Colonic mucosa (tissue), 4 donors: ENCODE data around the gene IBTK. TPM values are rescaled to one million over a fixed set of nuclear protein-coding genes. Genes with fewer than 3 reads are reported as not detected.
A peak's percentile ranks its signal among the peaks of the same experiment; 100 is the strongest.
"Not testable (repeated sequence)": the region's sequence is repeated elsewhere in the genome, so short reads cannot be mapped to it uniquely, and the experiment has no call there.

Experiments used
- DNase-seq: peaks from one replicate; pipeline ENCODE4 v3.0.0-alpha.2; 2020
- H3K27ac ChIP-seq: fragments of 200-600 bp; one replicate; pipeline ENCODE4 v1.8.0; 2021
- H3K27me3 ChIP-seq: fragments of 200-600 bp; one replicate; pipeline ENCODE4 v1.8.0; 2021
- H3K36me3 ChIP-seq: fragments of 200-600 bp; one replicate; pipeline ENCODE4 v1.8.0; 2021
- H3K4me1 ChIP-seq: fragments of 200-600 bp; one replicate; pipeline ENCODE4 v1.8.0; 2021; ENCODE audit warnings: mild to moderate bottlenecking
- H3K4me3 ChIP-seq: fragments of 200-600 bp; one replicate; pipeline ENCODE4 v1.8.0; 2021
- H3K9ac ChIP-seq, 2 donors: one replicate each; pipeline ENCODE4 v1.7.0; 2013; ENCODE audit warnings: control low read depth in 2 of 2, low read depth in 2 of 2, low read length in 2 of 2
- H3K9me3 ChIP-seq: fragments of 200-600 bp; one replicate; pipeline ENCODE4 v1.8.0; 2021
- CTCF ChIP-seq: fragments of 200-600 bp; IDR thresholded peaks from one replicate; pipeline ENCODE4 v1.8.0; 2022; ENCODE audit warnings: antibody characterized with exemption, mild to moderate bottlenecking
- intact Hi-C: fragments of 100-400 bp; cut with DNase I; formaldehyde crosslinking; loops from one replicate; pipeline ENCODE4 v1.14.1; 2022
- total RNA-seq, 2 donors: library from RNA; stranded (reverse); fragmentation: NEBNext Ultra II Directional in 1 of 2; extraction: Animal tissue kit (Norgen Biotek cat#: 25700) in 1 of 2; gene quantifications; one replicate each; pipeline ENCODE4 v1.2.1, GENCODE V29; 2021
- donor health status: healthy.
- donor health status: DM: no; HTN: no; CAD: no.
- donor health status: DM: no; HTN: no; CAD: no.

The IBTK gene
- total RNA-seq, 2 donors from 2014 or later = 37.5 to 39.8 TPM

GRCh38 chr6:82263916-82264315 lies 16.4 kb upstream of the IBTK start:
- H3K9me3 ChIP-seq = no peaks in the 10 kb centered on the region
- H3K36me3 ChIP-seq = no peaks in the 10 kb centered on the region
- H3K4me3 ChIP-seq = no peak overlapping the region
- H3K4me1 ChIP-seq = no peaks in the 10 kb centered on the region
- intact Hi-C loops = no loop called here
- TF ChIP-seq CTCF = no peak
- H3K27ac ChIP-seq = no peak overlapping the region
- no peak overlapping the region for H3K9ac ChIP-seq
- DNase-seq = no peak
- no peaks in the 10 kb centered on the region for H3K27me3 ChIP-seq

- no peak overlapping the region for H3K4me3 ChIP-seq
- no peaks in the 10 kb centered on the region for H3K27me3 ChIP-seq
- no peaks in the 10 kb centered on the region for H3K4me1 ChIP-seq
- no peak for DNase-seq
- no peak for TF ChIP-seq CTCF
- H3K9ac ChIP-seq = no peak overlapping the region
- intact Hi-C loops = no loop called here
- H3K27ac ChIP-seq = no peak overlapping the region
- no peaks in the 10 kb centered on the region for H3K9me3 ChIP-seq
- no peaks in the 10 kb centered on the region for H3K36me3 ChIP-seq
Measured at GRCh38 chr6:82260997-82261732, 13.6 kb upstream of the IBTK start.

GRCh38 chr6:82259389-82259788 lies 11.8 kb upstream of the IBTK start:
- intact Hi-C loops = loop anchor here (10.0 kb wide), 1 partner anchor 955 kb away; no protein-coding TSS in a partner anchor
- no peaks in the 10 kb centered on the region for H3K4me1 ChIP-seq

GRCh38 chr6:82257088-82257774 lies 9.7 kb upstream of the IBTK start:
- Histone ChIP-seq H3K4me1 (no peaks in the 10 kb centered on the region), H3K9me3 (no peaks in the 10 kb centered on the region), H3K27ac (no peak overlapping the region), H3K9ac (no peak overlapping the region), H3K36me3 (no peaks in the 10 kb centered on the region), H3K4me3 (no peak overlapping the region), H3K27me3 (no peaks in the 10 kb centered on the region)
- TF ChIP-seq CTCF = no peak
- DNase-seq = no peak
- intact Hi-C loops = loop anchor here (10.0 kb wide), 1 partner anchor 958 kb away; no protein-coding TSS in a partner anchor

More at GRCh38 chr6:82259389-82259788, 11.8 kb upstream of the IBTK start:
- no peak overlapping the region for H3K4me3 ChIP-seq
- no peak overlapping the region for H3K27ac ChIP-seq
- H3K9me3 ChIP-seq = no peaks in the 10 kb centered on the region
- DNase-seq = no peak
- TF ChIP-seq CTCF = no peak
- H3K9ac ChIP-seq = no peak overlapping the region
- no peaks in the 10 kb centered on the region for H3K36me3 ChIP-seq
- no peaks in the 10 kb centered on the region for H3K27me3 ChIP-seq

GRCh38 chr6:82254722-82255121 lies 7.2 kb upstream of the IBTK start:
- intact Hi-C loops = loop anchor here (5.0 to 10.0 kb wide), 2 partner anchors 798 to 960 kb away; no protein-coding TSS in a partner anchor
- H3K9ac ChIP-seq, H3K4me1 ChIP-seq: not testable (repeated sequence)

GRCh38 chr6:82251942-82252341 lies 4.4 kb upstream of the IBTK start:
- no peak overlapping the region for H3K9ac ChIP-seq
- no peaks in the 10 kb centered on the region for H3K9me3 ChIP-seq
- no peak for DNase-seq
- peak; percentile 34 for TF ChIP-seq CTCF
- no peaks in the 10 kb centered on the region for H3K27me3 ChIP-seq
- H3K4me3 ChIP-seq = no peak overlapping the region
- no peaks in the 10 kb centered on the region for H3K36me3 ChIP-seq
- no peaks in the 10 kb centered on the region for H3K4me1 ChIP-seq
- no peak overlapping the region for H3K27ac ChIP-seq
- intact Hi-C loops = loop anchor here (5.0 to 10.0 kb wide), 2 partner anchors 800 to 963 kb away; no protein-coding TSS in a partner anchor

More at GRCh38 chr6:82254722-82255121, 7.2 kb upstream of the IBTK start:
- not testable (repeated sequence) for H3K4me3 ChIP-seq, H3K36me3 ChIP-seq, H3K9me3 ChIP-seq, H3K27me3 ChIP-seq, DNase-seq, H3K27ac ChIP-seq
